Activated naive CD8-positive, alpha-beta T cell treated with anti-CD3 and anti-CD28 coated beads for 36 hours (primary cell): ENCODE results near the gene DNAJC2. TPM values are rescaled to one million over a fixed set of nuclear protein-coding genes. Genes with fewer than 3 reads are reported as not detected.

Experiments
- total RNA-seq, 2 experiments: library from RNA; stranded (reverse); gene quantifications; one replicate each; pipeline ENCODE4 v1.2.3, GENCODE V29; 2021

The DNAJC2 gene
- total RNA-seq, 2 experiments from 2014 or later: 61.5 to 66.8 TPM

Other genes with a start within 250 kb of the DNAJC2 start
- 1 to 10 TPM; 4.1 to 4.9 TPM for gene NAPEPLD, start 195.7 kb downstream of the DNAJC2 start, total RNA-seq
- 10 to 100 TPM; 90.3 to 91.9 TPM for gene PMPCB, start 47.3 kb downstream of the DNAJC2 start, total RNA-seq
- 100 to 1,000 TPM; 168 to 170 TPM for gene PSMC2, start 2.9 kb upstream of the DNAJC2 start, total RNA-seq
- not detected for gene SLC26A5, start 101.4 kb upstream of the DNAJC2 start, total RNA-seq